Measurements from ENCODE around the gene ADCY2.

Gene ADCY2

DNA sequence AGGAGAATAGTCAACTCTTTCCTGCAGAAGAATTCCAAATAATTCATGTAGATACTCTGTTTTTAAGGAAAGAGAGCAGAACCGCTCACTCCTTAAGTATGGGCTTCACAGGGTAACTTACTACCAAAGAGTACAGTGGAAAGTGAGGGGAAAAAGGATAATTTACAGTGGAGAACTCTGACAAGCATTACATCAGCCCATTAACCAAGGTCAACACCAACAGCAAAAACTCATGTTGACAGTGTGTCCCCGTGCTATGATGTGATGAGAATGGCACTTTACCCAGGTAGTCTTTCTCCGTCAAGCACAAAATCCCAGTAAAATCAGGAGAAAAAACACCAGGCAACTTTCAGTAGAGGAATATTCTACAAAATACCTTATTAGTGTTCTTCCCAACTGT lies 104.3 kb downstream of the ADCY2 start:
- TF ChIP-seq, protein P1, sequence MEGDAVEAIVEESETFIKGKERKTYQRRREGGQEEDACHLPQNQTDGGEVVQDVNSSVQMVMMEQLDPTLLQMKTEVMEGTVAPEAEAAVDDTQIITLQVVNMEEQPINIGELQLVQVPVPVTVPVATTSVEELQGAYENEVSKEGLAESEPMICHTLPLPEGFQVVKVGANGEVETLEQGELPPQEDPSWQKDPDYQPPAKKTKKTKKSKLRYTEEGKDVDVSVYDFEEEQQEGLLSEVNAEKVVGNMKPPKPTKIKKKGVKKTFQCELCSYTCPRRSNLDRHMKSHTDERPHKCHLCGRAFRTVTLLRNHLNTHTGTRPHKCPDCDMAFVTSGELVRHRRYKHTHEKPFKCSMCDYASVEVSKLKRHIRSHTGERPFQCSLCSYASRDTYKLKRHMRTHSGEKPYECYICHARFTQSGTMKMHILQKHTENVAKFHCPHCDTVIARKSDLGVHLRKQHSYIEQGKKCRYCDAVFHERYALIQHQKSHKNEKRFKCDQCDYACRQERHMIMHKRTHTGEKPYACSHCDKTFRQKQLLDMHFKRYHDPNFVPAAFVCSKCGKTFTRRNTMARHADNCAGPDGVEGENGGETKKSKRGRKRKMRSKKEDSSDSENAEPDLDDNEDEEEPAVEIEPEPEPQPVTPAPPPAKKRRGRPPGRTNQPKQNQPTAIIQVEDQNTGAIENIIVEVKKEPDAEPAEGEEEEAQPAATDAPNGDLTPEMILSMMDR (conservative IDR thresholded peaks at IDR 0.05; ENCODE audit: low read depth, low read length) = no peak
- Histone ChIP-seq H3K9ac (no peak overlapping the region), H2AFZ (ENCODE audit: low read depth) (no peak overlapping the region), H3K4me1 (ENCODE audit: low read depth, poor library complexity, severe bottlenecking) (no peaks in the 10 kb centered on the region), H3K4me3 (IDR thresholded peaks at IDR 0.05; ENCODE audit: insufficient read depth, low read depth, low read length) (no peak overlapping the region), H3K27me3 (ENCODE audit: insufficient read depth, low read depth) (no peaks in the 10 kb centered on the region), H3K36me3 (ENCODE audit: insufficient read depth) (no peaks in the 10 kb centered on the region), H3K4me2 (no peak overlapping the region), H3K79me2 (ENCODE audit: insufficient read depth, low read depth) (no peaks in the 10 kb centered on the region), H3K27ac (no peak overlapping the region), H4K20me1 (ENCODE audit: insufficient read depth) (no peaks in the 10 kb centered on the region)

DNA sequence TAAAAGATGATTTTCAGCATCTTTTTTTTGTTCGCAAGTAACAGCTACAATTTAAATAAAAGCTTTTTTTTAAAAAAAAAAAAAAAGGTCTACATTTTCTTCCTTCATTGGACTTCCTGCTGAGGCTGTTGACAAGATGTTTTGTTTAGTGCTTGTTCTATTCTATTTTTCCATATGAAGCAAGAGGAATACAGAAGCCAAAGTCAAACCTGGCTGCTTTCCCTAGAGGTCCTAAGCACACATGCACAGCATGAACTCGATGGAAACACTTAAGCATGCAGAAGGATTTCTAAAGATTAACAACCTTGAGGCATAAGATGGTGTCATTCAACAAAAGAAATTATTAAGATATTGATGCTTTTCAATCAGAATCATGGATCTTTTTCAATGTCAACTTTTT lies 105.1 kb downstream of the ADCY2 start:
- H3K4me1 ChIP-seq (ENCODE audit: low read depth, poor library complexity, severe bottlenecking) = no peaks in the 10 kb centered on the region
- no peak overlapping the region for H3K9ac ChIP-seq
- no peaks in the 10 kb centered on the region for H3K27me3 ChIP-seq (ENCODE audit: insufficient read depth, low read depth)
- no peak overlapping the region for H3K27ac ChIP-seq
- H3K4me3 ChIP-seq (IDR thresholded peaks at IDR 0.05; ENCODE audit: insufficient read depth, low read depth, low read length) = no peak overlapping the region
- TF ChIP-seq, protein P1 (conservative IDR thresholded peaks at IDR 0.05; ENCODE audit: low read depth, low read length) = no peak
- no peaks in the 10 kb centered on the region for H3K36me3 ChIP-seq (ENCODE audit: insufficient read depth)
- H4K20me1 ChIP-seq (ENCODE audit: insufficient read depth) = no peaks in the 10 kb centered on the region
- no peaks in the 10 kb centered on the region for H3K79me2 ChIP-seq (ENCODE audit: insufficient read depth, low read depth)
- no peak overlapping the region for H2AFZ ChIP-seq (ENCODE audit: low read depth)
- H3K4me2 ChIP-seq = no peak overlapping the region

DNA sequence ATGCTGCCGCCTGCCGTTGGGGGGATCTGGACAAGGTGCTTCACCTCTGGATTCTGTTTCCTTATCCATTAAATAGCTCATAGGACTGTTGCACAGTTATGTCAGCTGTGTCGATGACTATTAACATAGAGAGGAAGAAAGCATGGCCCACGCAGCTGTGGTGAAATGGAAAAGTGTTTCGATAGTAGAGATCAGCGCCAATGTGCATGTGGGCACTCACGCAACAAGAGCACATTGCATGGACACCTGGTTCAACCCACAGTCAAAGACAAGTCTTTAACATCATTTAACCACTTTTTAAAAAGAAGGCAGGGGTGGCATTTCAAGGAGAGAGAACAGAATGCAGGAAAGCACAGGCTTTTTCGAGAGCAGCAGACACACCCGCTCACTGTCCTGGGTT lies 107.6 kb downstream of the ADCY2 start:
- Histone ChIP-seq H3K27ac (no peak overlapping the region), H2AFZ (ENCODE audit: low read depth) (no peak overlapping the region), H3K4me1 (ENCODE audit: low read depth, poor library complexity, severe bottlenecking) (no peaks in the 10 kb centered on the region), H3K36me3 (ENCODE audit: insufficient read depth) (no peaks in the 10 kb centered on the region), H3K9ac (no peak overlapping the region), H4K20me1 (ENCODE audit: insufficient read depth) (no peaks in the 10 kb centered on the region), H3K4me2 (no peak overlapping the region), H3K27me3 (ENCODE audit: insufficient read depth, low read depth) (no peaks in the 10 kb centered on the region), H3K4me3 (IDR thresholded peaks at IDR 0.05; ENCODE audit: insufficient read depth, low read depth, low read length) (no peak overlapping the region), H3K79me2 (ENCODE audit: insufficient read depth, low read depth) (no peaks in the 10 kb centered on the region)
- TF ChIP-seq, protein P1 (conservative IDR thresholded peaks at IDR 0.05; ENCODE audit: low read depth, low read length) = no peak

DNA sequence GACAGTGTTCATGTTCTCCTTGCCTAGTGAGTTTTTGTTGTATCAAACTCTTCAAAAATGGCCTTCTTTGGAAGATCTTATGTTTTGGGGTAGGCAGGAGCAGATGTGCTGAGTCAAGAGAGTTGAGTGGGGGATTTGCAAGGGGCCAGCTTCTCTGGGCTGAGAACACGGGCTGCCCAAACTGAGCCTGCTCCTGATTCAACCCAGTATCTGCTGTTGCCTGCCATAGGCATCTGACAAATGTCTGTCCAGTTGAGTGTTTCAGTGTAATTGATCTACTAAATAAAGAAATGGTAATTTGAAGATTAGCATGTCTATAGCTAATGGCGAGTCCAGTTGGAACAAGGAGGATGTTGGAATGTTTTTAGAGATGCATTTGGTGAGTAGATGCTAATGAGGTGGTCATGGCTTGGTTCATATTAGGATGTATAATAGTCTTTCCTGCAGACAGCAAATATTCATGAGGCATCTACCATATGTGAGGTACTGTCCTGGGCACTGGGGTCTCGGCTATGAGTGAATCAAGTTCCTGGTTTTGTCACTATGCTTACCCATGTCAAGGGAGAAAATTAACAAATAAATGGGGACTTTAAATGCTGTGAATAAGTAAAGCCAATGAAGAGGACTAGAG lies 119.5 kb downstream of the ADCY2 start:
- H3K79me2 ChIP-seq (ENCODE audit: insufficient read depth, low read depth) = no peaks in the 10 kb centered on the region
- no peak overlapping the region for H3K4me2 ChIP-seq
- no peaks in the 10 kb centered on the region for H3K36me3 ChIP-seq (ENCODE audit: insufficient read depth)
- H3K27me3 ChIP-seq (ENCODE audit: insufficient read depth, low read depth) = no peaks in the 10 kb centered on the region
- no peaks in the 10 kb centered on the region for H4K20me1 ChIP-seq (ENCODE audit: insufficient read depth)
- H3K4me1 ChIP-seq (ENCODE audit: low read depth, poor library complexity, severe bottlenecking) = no peaks in the 10 kb centered on the region
- H3K27ac ChIP-seq = no peak overlapping the region
- H3K4me3 ChIP-seq (IDR thresholded peaks at IDR 0.05; ENCODE audit: insufficient read depth, low read depth, low read length) = no peak overlapping the region
- H3K9ac ChIP-seq = no peak overlapping the region
- TF ChIP-seq, protein P1 (conservative IDR thresholded peaks at IDR 0.05; ENCODE audit: low read depth, low read length) = no peak
- H2AFZ ChIP-seq (ENCODE audit: low read depth) = no peak overlapping the region

Data from KMS-11 (cell line).